Urothelium cell line (cell line): ENCODE measurements around the gene PIN1.
"Not testable (repeated sequence)": the region's sequence is repeated elsewhere in the genome, so short reads cannot be mapped to it uniquely, and the experiment has no call there.

Experiments used
- DNase-seq: peaks from one replicate; pipeline ENCODE4 v3.0.0; 2011; ENCODE audit warnings: low spot score, mixed read lengths
- FAIRE-seq: peaks from 2 replicates; lab custom pipeline; 2011; peaks lifted over from hg19 to GRCh38; lab: Jason Lieb, UNC

Gene PIN1

GRCh38 chr19:9834726-9835506 lies at the start of gene PIN1:
Gene PIN1, plus strand, starts transcription at chr19:9835318. Its CDS starts 27 bp downstream, at chr19:9835345.
- DNase-seq (peak; percentile 95), FAIRE-seq (peak; percentile 42)

GRCh38 chr19:9785367-9786331 lies 49.5 kb upstream of the PIN1 start:
- no peak for FAIRE-seq
- peak; percentile 92 for DNase-seq

- FAIRE-seq (no peak), DNase-seq (no peak)
Measured at GRCh38 chr19:9786342-9786741, 48.8 kb upstream of the PIN1 start.

- DNase-seq, result no peak
- FAIRE-seq, result no peak
Measured at GRCh38 chr19:9786819-9787218, 48.3 kb upstream of the PIN1 start.

- not testable (repeated sequence) for FAIRE-seq, DNase-seq
Measured at GRCh38 chr19:9788604-9789003, 46.5 kb upstream of the PIN1 start.

- DNase-seq, result no peak
Measured at GRCh38 chr19:9789066-9789465, 46.1 kb upstream of the PIN1 start.

GRCh38 chr19:9789579-9789978 lies 45.5 kb upstream of the PIN1 start:
- not testable (repeated sequence) for FAIRE-seq, DNase-seq

More at GRCh38 chr19:9789066-9789465, 46.1 kb upstream of the PIN1 start:
- no peak for FAIRE-seq

- FAIRE-seq, DNase-seq: not testable (repeated sequence)
Measured at GRCh38 chr19:9791073-9791367, 44.1 kb upstream of the PIN1 start.

- FAIRE-seq, result peak; percentile 27
- DNase-seq, result peak; percentile 84
Measured at GRCh38 chr19:9791552-9792205, 43.4 kb upstream of the PIN1 start.

GRCh38 chr19:9792206-9793070 lies 42.7 kb upstream of the PIN1 start:
- DNase-seq, result peak; percentile 75
- no peak for FAIRE-seq

GRCh38 chr19:9793071-9793591 lies 42.0 kb upstream of the PIN1 start:
- no peak for FAIRE-seq
- no peak for DNase-seq

- peak; percentile 47 for DNase-seq
- no peak for FAIRE-seq
Measured at GRCh38 chr19:9796113-9796773, 38.9 kb upstream of the PIN1 start.

GRCh38 chr19:9797871-9798270 lies 37.2 kb upstream of the PIN1 start:
- DNase-seq (no peak), FAIRE-seq (no peak)

- no peak for FAIRE-seq
- DNase-seq, result no peak
Measured at GRCh38 chr19:9799162-9799561, 36.0 kb upstream of the PIN1 start.

- no peak for DNase-seq
- no peak for FAIRE-seq
Measured at GRCh38 chr19:9801976-9802375, 33.1 kb upstream of the PIN1 start.

GRCh38 chr19:9806803-9807202 lies 28.3 kb upstream of the PIN1 start:
- no peak for FAIRE-seq
- DNase-seq, result no peak

- no peak for FAIRE-seq
- no peak for DNase-seq
Measured at GRCh38 chr19:9808855-9809824, 26.0 kb upstream of the PIN1 start.

- no peak for DNase-seq
- no peak for FAIRE-seq
Measured at GRCh38 chr19:9811139-9811538, 24.0 kb upstream of the PIN1 start.
